Mesendoderm (in vitro differentiated cells): Measurements from ENCODE around the gene VSTM1.

Source experiments
- DNase-seq: peaks from one replicate; pipeline ENCODE4 v3.0.0; 2013
- H2AK5ac ChIP-seq: 2 replicates; pipeline ENCODE4 v1.6.1; 2013; ENCODE audit warnings: low read length, inconsistent platforms
- H2BK120ac ChIP-seq: 2 replicates; pipeline ENCODE4 v1.6.1; 2013; ENCODE audit warnings: low read depth, mild to moderate bottlenecking, low read length, moderate library complexity, mixed read lengths
- H2BK15ac ChIP-seq: replicated peaks from 2 replicates; pipeline ENCODE4 v1.6.1; 2013; ENCODE audit warnings: low read depth, mild to moderate bottlenecking, moderate library complexity
- H2BK5ac ChIP-seq: 2 replicates; pipeline ENCODE4 v1.6.1; 2013; ENCODE audit warnings: low read length, inconsistent platforms
- H3K18ac ChIP-seq: 2 replicates; pipeline ENCODE4 v1.6.1; 2013; ENCODE audit warnings: mild to moderate bottlenecking, low read length, mixed read lengths
- H3K23ac ChIP-seq: one replicate; pipeline ENCODE4 v1.6.1; 2013; ENCODE audit warnings: low read length
- H3K27ac ChIP-seq: 2 replicates; pipeline ENCODE4 v1.5.1; 2013; ENCODE audit warnings: low read depth, mild to moderate bottlenecking, inconsistent platforms, low read length, moderate library complexity
- H3K27me3 ChIP-seq: 2 replicates; pipeline ENCODE4 v1.6.1; 2013; ENCODE audit warnings: low read length, control low read depth, mild to moderate bottlenecking, inconsistent platforms; ENCODE audit not compliant: insufficient read depth, poor library complexity
- H3K36me3 ChIP-seq: 2 replicates; pipeline ENCODE4 v1.6.1; 2013; ENCODE audit warnings: low read length, inconsistent platforms; ENCODE audit not compliant: control insufficient read depth, insufficient read depth
- H3K4ac ChIP-seq: one replicate; pipeline ENCODE4 v1.6.1; 2013; ENCODE audit warnings: low read depth, mild to moderate bottlenecking, low read length, moderate library complexity
- H3K4me1 ChIP-seq: 2 replicates; pipeline ENCODE4 v1.6.1; 2013; ENCODE audit warnings: low read depth, low read length, inconsistent platforms; ENCODE audit not compliant: control insufficient read depth
- H3K4me2 ChIP-seq: 2 replicates; pipeline ENCODE4 v1.6.1; 2013; ENCODE audit warnings: low read length
- H3K4me3 ChIP-seq: 2 replicates; pipeline ENCODE4 v1.5.1; 2013; ENCODE audit warnings: mild to moderate bottlenecking, low read length
- H3K56ac ChIP-seq: one replicate; pipeline ENCODE4 v1.6.1; 2013; ENCODE audit warnings: low read length
- H3K79me1 ChIP-seq: 2 replicates; pipeline ENCODE4 v1.6.1; 2013; ENCODE audit warnings: low read length, inconsistent platforms
- H3K79me2 ChIP-seq: 2 replicates; pipeline ENCODE4 v1.6.1; 2013; ENCODE audit warnings: mild to moderate bottlenecking, low read length; ENCODE audit not compliant: control insufficient read depth, insufficient read depth
- H3K9ac ChIP-seq: 2 replicates; pipeline ENCODE4 v1.6.1; 2013; ENCODE audit warnings: low read length, inconsistent platforms
- H4K5ac ChIP-seq: one replicate; pipeline ENCODE4 v1.6.1; 2013; ENCODE audit warnings: low read length
- H4K8ac ChIP-seq: one replicate; pipeline ENCODE4 v1.6.1; 2013; ENCODE audit warnings: low read depth, mild to moderate bottlenecking, control low read depth, low read length, moderate library complexity
- WGBS: extraction: QIAGEN DNeasy Blood & Tissue Kit; methylation state at CpG from one replicate; pipeline ENCODE4 v1.1.7; 2013; ENCODE audit warnings: low lambda C conversion rate, missing lambda C conversion rate; ENCODE audit not compliant: insufficient coverage; ENCODE audit errors: extremely low coverage; 5-methylcytosine and 5-hydroxymethylcytosine counted together

VSTM1 gene

DNA sequence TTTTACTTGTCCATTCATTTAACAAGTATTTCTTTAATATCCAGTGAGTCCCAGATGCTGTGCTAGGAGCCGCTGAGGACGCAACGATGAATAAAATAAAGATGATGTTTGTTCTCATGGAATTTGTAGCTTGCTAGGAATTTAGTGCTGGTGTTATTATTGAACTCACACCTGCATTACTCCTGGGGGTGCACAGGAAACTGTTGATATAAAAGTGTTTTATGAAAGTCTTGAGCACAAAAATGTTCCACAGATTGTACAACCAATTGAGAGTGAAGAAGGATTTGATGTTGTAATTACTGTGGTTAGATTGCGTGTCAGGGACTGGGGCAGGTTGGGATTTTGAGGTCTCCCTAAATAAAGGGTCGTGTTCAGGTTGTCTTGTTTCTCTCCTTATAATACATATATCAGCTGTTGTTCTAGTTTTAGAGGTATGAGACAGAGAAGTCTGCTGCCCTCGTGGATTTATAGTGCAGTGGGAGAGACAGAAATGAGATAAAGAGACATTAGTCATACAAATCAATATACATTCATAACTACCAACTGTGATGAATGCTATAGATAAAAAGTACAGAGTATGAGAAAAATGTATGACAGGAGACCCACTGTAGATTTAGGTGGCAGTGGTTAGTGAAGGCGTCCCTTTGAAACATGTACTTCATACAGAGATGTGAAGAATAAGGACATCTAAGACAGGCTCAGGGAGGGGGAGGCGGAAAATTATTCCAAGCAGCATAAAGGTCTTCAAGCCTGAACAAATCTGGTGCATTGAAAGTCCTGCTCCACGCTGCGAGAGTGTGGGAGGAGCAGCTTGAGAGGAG is 61.0 kb downstream of the VSTM1 start:
- no CpG with 5 or more reads among the region's 10 CpGs for WGBS
- no peak overlapping the region for H3K4me2 ChIP-seq
- H2BK15ac ChIP-seq, result no peak overlapping the region
- H2AK5ac ChIP-seq, result no peak overlapping the region
- H2BK5ac ChIP-seq, result no peak overlapping the region
- no peak overlapping the region for H3K9ac ChIP-seq
- DNase-seq, result no peak
- no peak overlapping the region for H3K4ac ChIP-seq
- H3K36me3 ChIP-seq, result no peaks in the 10 kb centered on the region
- no peak overlapping the region for H3K18ac ChIP-seq
- no peak overlapping the region for H4K5ac ChIP-seq
- H3K4me3 ChIP-seq, result no peak overlapping the region
- H3K56ac ChIP-seq, result no peak overlapping the region
- H3K23ac ChIP-seq, result no peak overlapping the region
- H3K27ac ChIP-seq, result no peak overlapping the region
- no peaks in the 10 kb centered on the region for H3K79me1 ChIP-seq
- no peak overlapping the region for H4K8ac ChIP-seq
- H3K4me1 ChIP-seq, result no peaks in the 10 kb centered on the region
- H3K79me2 ChIP-seq, result no peaks in the 10 kb centered on the region
- H3K27me3 ChIP-seq, result no peaks in the 10 kb centered on the region
- H2BK120ac ChIP-seq, result no peak overlapping the region

GRCh38 chr19:54001496-54001895 is 62.2 kb downstream of the VSTM1 start:
- DNase-seq, result no peak
- Histone ChIP-seq H2BK15ac (no peak overlapping the region), H4K8ac (no peak overlapping the region), H3K79me2 (no peaks in the 10 kb centered on the region), H3K4me1 (no peaks in the 10 kb centered on the region), H3K36me3 (no peaks in the 10 kb centered on the region), H3K4ac (no peak overlapping the region), H2AK5ac (no peak overlapping the region), H2BK5ac (no peak overlapping the region), H3K18ac (no peak overlapping the region), H3K79me1 (no peaks in the 10 kb centered on the region), H3K27me3 (no peaks in the 10 kb centered on the region), H2BK120ac (no peak overlapping the region), H3K27ac (no peak overlapping the region), H3K9ac (no peak overlapping the region), H3K23ac (no peak overlapping the region), H3K4me3 (no peak overlapping the region), H4K5ac (no peak overlapping the region), H3K56ac (no peak overlapping the region), H3K4me2 (no peak overlapping the region)
- WGBS, result no CpG with 5 or more reads among the region's 2 CpGs

DNA sequence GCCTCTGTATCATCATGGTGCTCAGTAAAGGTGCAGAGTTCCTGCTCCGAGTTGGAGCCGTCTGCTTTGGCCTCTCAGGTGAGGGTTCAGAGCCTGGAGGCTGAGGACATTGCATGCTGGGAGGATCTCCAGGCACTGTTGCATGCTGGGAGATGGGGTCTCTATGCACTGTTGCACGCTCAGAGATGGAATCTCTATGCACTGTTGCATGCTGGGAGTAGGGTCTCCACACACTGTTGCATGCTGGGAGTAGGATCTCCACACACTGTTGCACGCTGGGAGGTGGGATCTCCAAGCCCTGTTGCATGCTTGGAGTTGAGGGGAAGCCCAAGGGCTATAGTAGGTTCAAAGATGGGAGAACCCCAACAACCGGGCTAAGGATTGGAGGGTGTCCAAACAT is 64.0 kb downstream of the VSTM1 start:
- H2AK5ac ChIP-seq, result no peak overlapping the region
- no peaks in the 10 kb centered on the region for H3K79me2 ChIP-seq
- no peak overlapping the region for H3K4me3 ChIP-seq
- no peak overlapping the region for H4K8ac ChIP-seq
- H2BK15ac ChIP-seq, result no peak overlapping the region
- H4K5ac ChIP-seq, result no peak overlapping the region
- H3K9ac ChIP-seq, result no peak overlapping the region
- H3K4me1 ChIP-seq, result no peaks in the 10 kb centered on the region
- H2BK120ac ChIP-seq, result no peak overlapping the region
- no peaks in the 10 kb centered on the region for H3K27me3 ChIP-seq
- DNase-seq, result no peak
- WGBS, result no CpG with 5 or more reads among the region's 5 CpGs
- H2BK5ac ChIP-seq, result no peak overlapping the region
- H3K36me3 ChIP-seq, result no peaks in the 10 kb centered on the region
- H3K4ac ChIP-seq, result no peak overlapping the region
- no peak overlapping the region for H3K27ac ChIP-seq
- H3K79me1 ChIP-seq, result no peaks in the 10 kb centered on the region
- no peak overlapping the region for H3K23ac ChIP-seq
- no peak overlapping the region for H3K18ac ChIP-seq
- no peak overlapping the region for H3K4me2 ChIP-seq
- no peak overlapping the region for H3K56ac ChIP-seq

- no peak for DNase-seq
- Histone ChIP-seq H2AK5ac (no peak overlapping the region), H4K5ac (no peak overlapping the region), H3K4me1 (no peaks in the 10 kb centered on the region), H3K4ac (no peak overlapping the region), H2BK15ac (no peak overlapping the region), H3K4me2 (no peak overlapping the region), H3K4me3 (no peak overlapping the region), H2BK120ac (no peak overlapping the region), H3K23ac (no peak overlapping the region), H3K79me1 (no peaks in the 10 kb centered on the region), H3K27ac (no peak overlapping the region), H4K8ac (no peak overlapping the region), H3K36me3 (no peaks in the 10 kb centered on the region), H3K56ac (no peak overlapping the region), H2BK5ac (no peak overlapping the region), H3K9ac (no peak overlapping the region), H3K27me3 (no peaks in the 10 kb centered on the region), H3K18ac (no peak overlapping the region), H3K79me2 (no peaks in the 10 kb centered on the region)
- no CpG with 5 or more reads among the region's 7 CpGs for WGBS
Observed at GRCh38 chr19:53998223-53998622, 65.5 kb downstream of the VSTM1 start.

DNA sequence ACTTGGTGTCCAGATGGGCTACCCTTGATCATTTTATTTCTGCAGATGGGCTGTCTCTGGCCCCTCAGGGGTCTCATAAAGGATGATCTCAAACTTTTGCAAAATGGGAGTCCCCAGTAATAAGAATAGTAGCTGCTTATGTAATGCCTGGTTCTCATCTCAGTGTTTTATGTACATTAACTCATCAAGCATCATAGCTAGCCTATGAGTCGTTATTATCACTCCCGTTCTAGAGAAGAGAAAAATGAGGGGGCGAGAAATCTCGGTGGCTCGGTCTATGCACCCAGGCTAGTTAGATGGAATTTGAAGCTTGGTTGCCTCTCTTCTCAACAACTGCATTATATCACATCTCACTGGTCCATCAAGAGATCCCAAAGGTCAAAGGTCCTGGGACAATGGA is 68.9 kb downstream of the VSTM1 start:
- Histone ChIP-seq H4K8ac (no peak overlapping the region), H3K36me3 (no peaks in the 10 kb centered on the region), H3K23ac (no peak overlapping the region), H3K18ac (no peak overlapping the region), H2BK120ac (no peak overlapping the region), H2AK5ac (no peak overlapping the region), H3K27ac (no peak overlapping the region), H3K4me1 (no peaks in the 10 kb centered on the region), H3K9ac (no peak overlapping the region), H3K4ac (no peak overlapping the region), H3K27me3 (no peaks in the 10 kb centered on the region), H3K56ac (no peak overlapping the region), H3K4me2 (no peak overlapping the region), H3K4me3 (no peak overlapping the region), H4K5ac (no peak overlapping the region), H3K79me1 (no peaks in the 10 kb centered on the region), H2BK5ac (no peak overlapping the region), H2BK15ac (no peak overlapping the region), H3K79me2 (no peaks in the 10 kb centered on the region)
- WGBS, result no CpG with 5 or more reads among the region's 5 CpGs
- DNase-seq, result no peak

GRCh38 chr19:53993448-53993847 is 70.2 kb downstream of the VSTM1 start:
- DNase-seq, result no peak
- WGBS, result no CpG with 5 or more reads among the region's 3 CpGs

More at GRCh38 chr19:53993448-53993847, 70.2 kb downstream of the VSTM1 start:
- Histone ChIP-seq H4K5ac (no peak overlapping the region), H3K27ac (no peak overlapping the region), H3K18ac (no peak overlapping the region), H3K36me3 (no peaks in the 10 kb centered on the region), H4K8ac (no peak overlapping the region), H3K4me2 (no peak overlapping the region), H2BK5ac (no peak overlapping the region), H3K9ac (no peak overlapping the region), H3K56ac (no peak overlapping the region), H3K4me3 (no peak overlapping the region), H3K79me2 (no peaks in the 10 kb centered on the region), H3K4me1 (no peaks in the 10 kb centered on the region), H2BK120ac (no peak overlapping the region), H3K27me3 (no peaks in the 10 kb centered on the region), H2BK15ac (no peak overlapping the region), H2AK5ac (no peak overlapping the region), H3K23ac (no peak overlapping the region), H3K4ac (no peak overlapping the region), H3K79me1 (no peaks in the 10 kb centered on the region)
